Uterus (tissue), 4 donors: ENCODE data around the gene FHIP1B. TPM values are rescaled to one million over a fixed set of nuclear protein-coding genes. Genes with fewer than 3 reads are reported as not detected.

Source experiments
- DNase-seq, 2 donors: peaks; one replicate each; pipeline ENCODE4 v3.0.0-alpha.2; 2019 to 2020
- H3K27ac ChIP-seq, 2 donors: fragments of 200-600 bp; sonication (generic); 1 replicate in 1 of 2; 2 replicates in 1 of 2; pipeline ENCODE4 v1.5.1; 2016 to 2018
- H3K27me3 ChIP-seq, 2 donors: fragments of 200-600 bp; sonication (generic); one replicate each; pipeline ENCODE4 v1.5.1; 2018 to 2019; ENCODE audit warnings: control low read depth in 1 of 2
- H3K36me3 ChIP-seq, 2 donors: fragments of 200-600 bp; sonication (generic); one replicate each; pipeline ENCODE4 v1.5.1; 2019; ENCODE audit warnings: control low read depth in 1 of 2
- H3K4me1 ChIP-seq, 2 donors: fragments of 200-600 bp; sonication (generic); one replicate each; pipeline ENCODE4 v1.5.1; 2018 to 2019; ENCODE audit warnings: control low read depth in 1 of 2
- H3K4me3 ChIP-seq, 2 donors: fragments of 200-600 bp; sonication (generic); 1 replicate in 1 of 2; 2 replicates in 1 of 2; pipeline ENCODE4 v1.5.1; 2018 to 2019; ENCODE audit warnings: mild to moderate bottlenecking in 1 of 2
- H3K9me3 ChIP-seq, 2 donors: fragments of 200-600 bp; sonication (generic); one replicate each; pipeline ENCODE4 v1.5.1; 2019; ENCODE audit warnings: control low read depth in 1 of 2
- POLR2A ChIP-seq, 2 donors: fragments of 450-650 bp; IDR thresholded peaks; one replicate each; pipeline ENCODE4 v1.6.1; 2016; ENCODE audit warnings: antibody characterized with exemption in 2 of 2, mild to moderate bottlenecking in 1 of 2, moderate library complexity in 1 of 2
- intact Hi-C: fragments of 100-400 bp; cut with DNase I; formaldehyde crosslinking; loops from one replicate; pipeline ENCODE4 v1.15.1; 2023; ENCODE audit warnings: low total_unique reads
- total RNA-seq, 4 donors: library from RNA; depleted of rRNA in 3 of 4; stranded (reverse); fragments of >200 nt in 3 of 4; gene quantifications; one replicate each; pipeline versions ENCODE4 v1.1.0 to v1.2.4, GENCODE V29; 2014 to 2023
- TF ChIP-seq, protein P1 (sequence below), 4 experiments: fragments of 200-600 bp in 2 of 4; fragments of 450-650 bp in 2 of 4; sonication (generic) in 2 of 4; IDR thresholded peaks; one replicate each; pipeline ENCODE4 v1.5.1; 2016 to 2019; ENCODE audit warnings: antibody characterized with exemption in 4 of 4, mild to moderate bottlenecking in 2 of 4, moderate library complexity in 1 of 4
- donor health status: DM: yes; HTN: yes; CAD: no.

The FHIP1B gene
- total RNA-seq, 4 donors from 2014 or later, result 15.4 to 39.8 (median 30.7) TPM

GRCh38 chr11:6191742-6192141 lies 42.7 kb downstream of the FHIP1B start:
- Histone ChIP-seq H3K27me3 (no peaks in the 10 kb centered on the region), H3K27ac (no peak overlapping the region), H3K36me3 (no peaks in the 10 kb centered on the region), H3K4me3 (no peak overlapping the region), H3K9me3 (no peaks in the 10 kb centered on the region), H3K4me1 (no peaks in the 10 kb centered on the region)
- no peak for DNase-seq
- intact Hi-C loops, result no loop called here
- no peak for TF ChIP-seq POLR2A (IDR thresholded peaks at IDR 0.05)
- TF ChIP-seq, protein P1, sequence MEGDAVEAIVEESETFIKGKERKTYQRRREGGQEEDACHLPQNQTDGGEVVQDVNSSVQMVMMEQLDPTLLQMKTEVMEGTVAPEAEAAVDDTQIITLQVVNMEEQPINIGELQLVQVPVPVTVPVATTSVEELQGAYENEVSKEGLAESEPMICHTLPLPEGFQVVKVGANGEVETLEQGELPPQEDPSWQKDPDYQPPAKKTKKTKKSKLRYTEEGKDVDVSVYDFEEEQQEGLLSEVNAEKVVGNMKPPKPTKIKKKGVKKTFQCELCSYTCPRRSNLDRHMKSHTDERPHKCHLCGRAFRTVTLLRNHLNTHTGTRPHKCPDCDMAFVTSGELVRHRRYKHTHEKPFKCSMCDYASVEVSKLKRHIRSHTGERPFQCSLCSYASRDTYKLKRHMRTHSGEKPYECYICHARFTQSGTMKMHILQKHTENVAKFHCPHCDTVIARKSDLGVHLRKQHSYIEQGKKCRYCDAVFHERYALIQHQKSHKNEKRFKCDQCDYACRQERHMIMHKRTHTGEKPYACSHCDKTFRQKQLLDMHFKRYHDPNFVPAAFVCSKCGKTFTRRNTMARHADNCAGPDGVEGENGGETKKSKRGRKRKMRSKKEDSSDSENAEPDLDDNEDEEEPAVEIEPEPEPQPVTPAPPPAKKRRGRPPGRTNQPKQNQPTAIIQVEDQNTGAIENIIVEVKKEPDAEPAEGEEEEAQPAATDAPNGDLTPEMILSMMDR (IDR thresholded peaks at IDR 0.05), result no peak

- intact Hi-C loops, result no loop called here
- Histone ChIP-seq H3K27me3 (no peaks in the 10 kb centered on the region), H3K4me1 (no peaks in the 10 kb centered on the region), H3K9me3 (no peaks in the 10 kb centered on the region), H3K4me3 (no peak overlapping the region), H3K27ac (no peak overlapping the region), H3K36me3 (no peaks in the 10 kb centered on the region)
- TF ChIP-seq POLR2A (IDR thresholded peaks at IDR 0.05), result no peak
- TF ChIP-seq, protein P1 (IDR thresholded peaks at IDR 0.05), result no peak
- DNase-seq, result no peak
Observed at GRCh38 chr11:6175440-6175839, 59.0 kb downstream of the FHIP1B start.

DNA sequence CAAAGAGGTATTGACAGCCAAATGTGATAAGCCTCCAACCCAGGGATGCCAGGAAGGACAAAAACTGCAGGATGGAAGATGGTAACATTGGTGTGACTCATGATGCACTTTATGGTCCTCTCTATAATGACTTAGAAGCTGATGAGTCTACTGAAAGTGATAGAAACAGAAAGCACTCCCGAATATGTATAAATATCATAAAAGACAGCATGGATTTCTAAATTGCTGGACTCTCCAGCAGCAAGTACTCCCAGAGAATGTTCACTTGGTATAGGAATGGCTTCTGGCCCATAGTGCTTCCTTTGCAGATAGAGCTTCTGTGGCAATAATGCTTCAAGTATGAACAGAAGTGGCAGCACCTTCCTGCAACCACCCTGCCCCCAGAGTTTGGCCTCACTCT lies 64.2 kb downstream of the FHIP1B start, which contains the start of gene OR52B2:
OR52B2 (minus strand) TSS at position 101 of the 400 bp plus-strand sequence; CDS start at position 101, 0 bp downstream.
- intact Hi-C loops, result no loop called here
- Histone ChIP-seq H3K36me3 (no peaks in the 10 kb centered on the region), H3K27ac (no peak within 1 kb of the TSS), H3K9me3 (no peaks in the 10 kb centered on the region), H3K4me3 (no peak within 1 kb of the TSS), H3K4me1 (no peaks in the 10 kb centered on the region), H3K27me3 (no peaks in the 10 kb centered on the region)
- TF ChIP-seq POLR2A (IDR thresholded peaks at IDR 0.05), result no peak
- TF ChIP-seq, protein P1 (IDR thresholded peaks at IDR 0.05), result no peak
- no peak for DNase-seq

Other genes starting within 250 kb of the FHIP1B start
- not detected for gene OR52L1, start 247.7 kb downstream of the FHIP1B start, total RNA-seq
- not detected for gene OR56A4, start 227.7 kb downstream of the FHIP1B start, total RNA-seq
- under 1 TPM in 2 of 4 donors, not detected in 2; 0.07 to 0.12 TPM for gene OR56A1, start 203.9 kb downstream of the FHIP1B start, total RNA-seq
- gene OR56B4, start 127.0 kb downstream of the FHIP1B start, total RNA-seq, result not detected
- not detected for gene OR52B2, start 64.3 kb downstream of the FHIP1B start, total RNA-seq
- not detected for gene OR52W1, start 35.4 kb downstream of the FHIP1B start, total RNA-seq
- gene C11orf42, start 29.1 kb downstream of the FHIP1B start, total RNA-seq, result not detected
- under 1 TPM in 3 of 4 donors, not detected in 1; 0.26 to 0.90 (median 0.30) TPM for gene CNGA4, start 4.5 kb upstream of the FHIP1B start, total RNA-seq
- not detected for gene CCKBR, start 25.2 kb upstream of the FHIP1B start, total RNA-seq
- gene CAVIN3, start 85.9 kb upstream of the FHIP1B start, total RNA-seq, result 100 to 1,000 TPM in 2 of 4 donors, 10 to 100 TPM in 2; 78.8 to 388 (median 107) TPM
- gene SMPD1, start 155.8 kb upstream of the FHIP1B start, total RNA-seq, result 10 to 100 TPM in 3 of 4 donors, 1 to 10 TPM in 1; 5.9 to 36.4 (median 26.0) TPM
- gene APBB1, start 184.5 kb upstream of the FHIP1B start, total RNA-seq, result 100 to 1,000 TPM in 1 of 4 donors, 10 to 100 TPM in 3; 16.2 to 110 (median 38.0) TPM
- 10 to 100 TPM in 1 of 4 donors, 1 to 10 TPM in 1, under 1 TPM in 1, not detected in 1; 0.29 to 28.6 (median 1.1) TPM for gene HPX, start 206.4 kb upstream of the FHIP1B start, total RNA-seq
- gene TRIM3, start 239.3 kb upstream of the FHIP1B start, total RNA-seq, result 10 to 100 TPM in 3 of 4 donors, 1 to 10 TPM in 1; 9.5 to 42.4 (median 29.6) TPM
- 10 to 100 TPM; 34.4 to 58.5 (median 51.8) TPM for gene ARFIP2, start 246.7 kb upstream of the FHIP1B start, total RNA-seq
- 10 to 100 TPM in 3 of 4 donors, 1 to 10 TPM in 1; 7.9 to 40.7 (median 28.4) TPM for gene TIMM10B, start 246.9 kb upstream of the FHIP1B start, total RNA-seq